DMS53 treated with DMSO at 0.1 percent for 48 hours (cell line): ENCODE results near the gene HTRA1.

Experiments
- DNase-seq: peaks from one replicate; lab custom pipeline; 2025; ENCODE audit not compliant: unreplicated experiment; lab: John Stamatoyannopoulos, UW

HTRA1 gene

GRCh38 chr10:122461367-122461728 lies at the start of gene HTRA1:
Gene HTRA1, plus strand, starts transcription at chr10:122461553. Its CDS starts 100 bp downstream, at chr10:122461653.
- DNase-seq: peak; percentile 11

- no peak for DNase-seq
Measured at GRCh38 chr10:122413327-122413726, 48.0 kb upstream of the HTRA1 start.

GRCh38 chr10:122417667-122418066 lies 43.7 kb upstream of the HTRA1 start:
- no peak for DNase-seq

GRCh38 chr10:122419016-122419415 lies 42.3 kb upstream of the HTRA1 start:
- no peak for DNase-seq

- no peak for DNase-seq
Measured at GRCh38 chr10:122419876-122420623, 41.3 kb upstream of the HTRA1 start.

- no peak for DNase-seq
Measured at GRCh38 chr10:122420624-122421007, 40.7 kb upstream of the HTRA1 start.

GRCh38 chr10:122421054-122421625 lies 40.2 kb upstream of the HTRA1 start:
- no peak for DNase-seq

- no peak for DNase-seq
Measured at GRCh38 chr10:122421742-122422141, 39.6 kb upstream of the HTRA1 start.

GRCh38 chr10:122422266-122422989 lies 38.9 kb upstream of the HTRA1 start:
- no peak for DNase-seq

- no peak for DNase-seq
Measured at GRCh38 chr10:122424059-122424458, 37.3 kb upstream of the HTRA1 start.

GRCh38 chr10:122426829-122427228 lies 34.5 kb upstream of the HTRA1 start:
- DNase-seq: no peak

GRCh38 chr10:122427280-122427679 lies 34.1 kb upstream of the HTRA1 start:
- no peak for DNase-seq

- peak; percentile 54 for DNase-seq
Measured at GRCh38 chr10:122435212-122435827, 26.0 kb upstream of the HTRA1 start.

- peak; percentile 33 for DNase-seq
Measured at GRCh38 chr10:122441961-122442360, 19.4 kb upstream of the HTRA1 start.

GRCh38 chr10:122445469-122445868 lies 15.9 kb upstream of the HTRA1 start:
- no peak for DNase-seq

GRCh38 chr10:122445904-122446303 lies 15.4 kb upstream of the HTRA1 start:
- no peak for DNase-seq

GRCh38 chr10:122446668-122447423 lies 14.5 kb upstream of the HTRA1 start:
- no peak for DNase-seq

- no peak for DNase-seq
Measured at GRCh38 chr10:122448600-122448999, 12.8 kb upstream of the HTRA1 start.

- no peak for DNase-seq
Measured at GRCh38 chr10:122449153-122449552, 12.2 kb upstream of the HTRA1 start.

- DNase-seq: no peak
Measured at GRCh38 chr10:122450353-122450990, 10.9 kb upstream of the HTRA1 start.

- DNase-seq: no peak
Measured at GRCh38 chr10:122454071-122454470, 7.3 kb upstream of the HTRA1 start.
